Peyer's patch (tissue), 4 donors: ENCODE results near the gene EXOC4.

ENCODE experiments used
- POLR2A ChIP-seq, 2 donors: fragments of 450-650 bp; IDR thresholded peaks; one replicate each; pipeline ENCODE4 v1.5.1; 2017; ENCODE audit warnings: antibody characterized with exemption in 2 of 2, mild to moderate bottlenecking in 2 of 2, moderate library complexity in 2 of 2
- TF ChIP-seq, protein P1 (sequence below), 6 experiments: fragments of 450-650 bp in 4 of 6; fragments of 200-600 bp in 2 of 6; sonication (generic) in 1 of 6; IDR thresholded peaks; one replicate each; pipeline ENCODE4 v1.5.1; 2017 to 2019; ENCODE audit warnings: antibody characterized with exemption in 6 of 6, mild to moderate bottlenecking in 3 of 6, moderate library complexity in 1 of 6

DNA sequence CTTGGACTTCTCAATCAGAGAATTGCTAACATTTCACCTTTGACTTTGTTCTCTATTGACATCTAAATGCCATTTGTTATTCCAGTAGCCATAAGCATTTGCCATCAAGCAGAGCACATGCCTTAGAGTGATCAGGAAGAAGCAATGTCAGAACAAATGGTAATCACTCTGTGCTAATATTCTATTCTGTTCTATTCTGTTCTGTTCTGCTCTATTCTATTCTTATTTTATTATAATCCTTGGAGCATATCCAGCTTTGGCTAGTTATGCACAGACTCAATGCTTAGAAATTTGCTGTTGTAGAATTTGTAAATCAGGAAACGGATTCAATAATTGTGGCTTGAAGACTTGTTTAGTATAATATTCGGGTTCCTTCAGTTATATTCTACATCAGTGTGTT lies 175.4 kb downstream of the EXOC4 start:
- TF ChIP-seq, protein P1, sequence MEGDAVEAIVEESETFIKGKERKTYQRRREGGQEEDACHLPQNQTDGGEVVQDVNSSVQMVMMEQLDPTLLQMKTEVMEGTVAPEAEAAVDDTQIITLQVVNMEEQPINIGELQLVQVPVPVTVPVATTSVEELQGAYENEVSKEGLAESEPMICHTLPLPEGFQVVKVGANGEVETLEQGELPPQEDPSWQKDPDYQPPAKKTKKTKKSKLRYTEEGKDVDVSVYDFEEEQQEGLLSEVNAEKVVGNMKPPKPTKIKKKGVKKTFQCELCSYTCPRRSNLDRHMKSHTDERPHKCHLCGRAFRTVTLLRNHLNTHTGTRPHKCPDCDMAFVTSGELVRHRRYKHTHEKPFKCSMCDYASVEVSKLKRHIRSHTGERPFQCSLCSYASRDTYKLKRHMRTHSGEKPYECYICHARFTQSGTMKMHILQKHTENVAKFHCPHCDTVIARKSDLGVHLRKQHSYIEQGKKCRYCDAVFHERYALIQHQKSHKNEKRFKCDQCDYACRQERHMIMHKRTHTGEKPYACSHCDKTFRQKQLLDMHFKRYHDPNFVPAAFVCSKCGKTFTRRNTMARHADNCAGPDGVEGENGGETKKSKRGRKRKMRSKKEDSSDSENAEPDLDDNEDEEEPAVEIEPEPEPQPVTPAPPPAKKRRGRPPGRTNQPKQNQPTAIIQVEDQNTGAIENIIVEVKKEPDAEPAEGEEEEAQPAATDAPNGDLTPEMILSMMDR (IDR thresholded peaks at IDR 0.05), result no peak
- no peak for TF ChIP-seq POLR2A (IDR thresholded peaks at IDR 0.05)
